SKM-1 (cell line): ENCODE results near the gene CCDC39.

ENCODE experiments used
- DNase-seq: peaks from one replicate; lab custom pipeline; 2025; ENCODE audit not compliant: unreplicated experiment; lab: John Stamatoyannopoulos, UW

Gene CCDC39

GRCh38 chr3:180679178-180680096, at the start of gene CCDC39:
CCDC39 (minus strand) TSS chr3:180679489; CDS start chr3:180679380, 109 bp downstream.
- peak; percentile 50 for DNase-seq

DNA sequence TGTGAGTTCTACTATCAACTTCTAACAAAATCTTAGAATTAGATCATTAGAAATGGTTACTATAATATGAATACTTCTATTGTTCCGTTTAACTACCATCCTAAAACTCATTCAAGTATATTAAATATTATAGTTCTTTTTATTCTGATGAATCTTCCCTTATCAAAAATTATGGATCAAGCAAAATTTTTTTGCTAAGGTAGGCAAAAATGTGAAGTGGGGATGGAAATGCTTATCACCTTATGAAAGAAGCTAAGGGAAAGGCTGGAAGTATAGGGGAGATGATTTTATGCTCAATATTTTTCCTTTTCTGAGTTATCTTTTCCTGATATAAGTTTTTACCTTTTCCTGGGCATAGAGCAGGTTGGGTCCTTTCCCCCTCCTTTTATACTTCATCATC, 40.7 kb upstream of the CCDC39 start:
- DNase-seq = no peak

DNA sequence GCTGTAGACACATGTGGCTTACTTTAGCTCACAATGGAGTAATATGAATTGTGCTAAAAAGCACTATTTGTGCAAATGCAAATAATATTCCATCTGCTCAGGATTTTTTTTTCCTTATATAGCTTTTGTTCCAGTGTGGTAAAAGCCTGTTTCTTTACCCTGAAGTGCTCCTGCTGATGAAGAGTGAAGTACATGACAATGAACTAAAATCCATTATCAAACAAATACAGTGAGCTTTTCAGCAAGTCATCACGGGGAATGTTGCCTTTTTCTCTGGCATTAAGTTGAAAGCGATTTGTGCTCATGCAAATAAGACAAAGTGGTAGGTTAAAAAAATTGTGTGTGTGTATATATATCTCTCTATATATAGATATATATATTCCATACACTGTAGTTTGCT, 28.6 kb upstream of the CCDC39 start:
- DNase-seq = no peak

DNA sequence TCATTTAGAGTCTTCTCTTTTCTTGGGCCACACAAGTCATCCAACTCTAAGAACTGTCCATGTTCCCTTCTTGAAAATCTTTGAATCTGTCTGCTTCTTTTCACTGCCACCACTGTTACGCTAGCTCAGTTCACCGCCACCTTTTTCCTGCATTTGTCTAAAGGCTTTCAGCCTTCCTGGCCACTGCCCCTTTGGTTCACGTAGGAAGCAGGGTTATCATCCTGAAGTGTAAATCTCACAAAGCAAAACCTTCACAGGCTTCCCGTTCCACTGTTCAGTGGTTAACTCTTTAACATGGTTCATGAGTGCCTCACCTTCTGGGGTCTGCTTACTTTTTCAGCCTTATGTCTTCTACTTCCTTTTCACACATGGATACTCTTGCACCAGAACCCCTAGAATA, 26.3 kb upstream of the CCDC39 start:
- DNase-seq = no peak

GRCh38 chr3:180704532-180704931, 25.2 kb upstream of the CCDC39 start:
- DNase-seq = no peak

- no peak for DNase-seq
Measured at GRCh38 chr3:180700941-180701340, 21.7 kb upstream of the CCDC39 start.

DNA sequence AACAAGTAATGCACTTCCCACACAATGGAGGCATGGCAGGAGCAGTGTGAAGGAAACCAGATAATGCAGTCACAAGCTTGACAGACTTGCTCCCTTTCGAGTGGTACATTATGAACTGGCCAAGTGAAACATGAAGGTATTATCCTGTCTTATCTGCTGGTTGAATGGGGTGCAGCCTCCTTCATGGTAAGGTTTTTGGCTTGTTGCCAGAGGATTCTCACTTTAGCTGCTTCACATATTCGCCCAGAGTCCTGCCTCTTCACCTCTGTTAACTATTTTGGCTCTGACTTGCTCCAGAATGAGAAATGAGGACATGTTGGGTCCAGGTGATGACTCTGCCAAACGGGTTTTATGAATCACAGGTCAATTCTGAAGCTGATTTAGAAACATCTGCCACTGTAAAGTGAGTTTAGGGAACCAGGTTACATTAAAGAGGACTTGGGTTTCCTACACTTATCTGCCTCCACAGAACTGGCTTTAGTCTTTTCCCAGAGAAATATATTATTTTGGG, 19.5 kb upstream of the CCDC39 start:
- DNase-seq = no peak

- DNase-seq = no peak
Measured at GRCh38 chr3:180694321-180694720, 15.0 kb upstream of the CCDC39 start.

GRCh38 chr3:180693656-180694055, 14.4 kb upstream of the CCDC39 start:
- no peak for DNase-seq

DNA sequence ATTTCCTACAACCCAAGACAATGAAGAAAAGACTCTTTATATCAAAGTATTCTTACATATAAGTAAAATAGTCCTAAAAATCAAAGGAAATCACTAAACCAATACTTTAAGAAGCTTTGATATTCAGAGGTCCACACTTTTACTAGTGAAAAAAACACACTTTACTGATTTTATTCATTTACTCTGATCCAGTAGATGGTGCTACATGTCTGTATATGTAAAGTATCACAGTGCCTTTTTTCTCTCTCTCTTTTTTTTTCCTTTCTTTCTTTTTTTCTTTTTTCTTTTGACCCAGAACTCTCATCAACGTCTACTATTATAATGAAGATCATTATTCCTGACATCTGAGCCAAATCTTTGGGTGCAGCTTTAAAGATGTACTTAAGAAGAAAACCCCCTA, 10.8 kb upstream of the CCDC39 start:
- no peak for DNase-seq

GRCh38 chr3:180684807-180685206, 5.5 kb upstream of the CCDC39 start:
- no peak for DNase-seq

- no peak for DNase-seq
Measured at GRCh38 chr3:180683816-180684215, 4.5 kb upstream of the CCDC39 start.

DNA sequence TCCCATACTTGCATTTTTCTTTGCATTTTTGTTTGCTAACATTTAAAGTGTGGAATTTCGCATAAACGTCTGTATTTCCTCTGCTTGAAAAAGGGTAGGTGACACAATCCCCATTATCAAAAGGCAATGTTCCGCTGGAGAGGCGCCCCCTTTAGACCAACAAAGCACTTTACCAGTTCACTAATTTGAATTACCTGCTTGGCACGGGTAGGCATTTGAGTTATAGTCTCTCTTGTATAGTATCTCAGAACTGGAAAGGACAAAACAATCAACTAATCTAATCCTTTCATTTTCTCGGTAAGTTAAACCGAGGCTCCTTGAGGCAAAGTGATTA, 775 bp upstream of the CCDC39 start:
- DNase-seq = peak; percentile 34

DNA sequence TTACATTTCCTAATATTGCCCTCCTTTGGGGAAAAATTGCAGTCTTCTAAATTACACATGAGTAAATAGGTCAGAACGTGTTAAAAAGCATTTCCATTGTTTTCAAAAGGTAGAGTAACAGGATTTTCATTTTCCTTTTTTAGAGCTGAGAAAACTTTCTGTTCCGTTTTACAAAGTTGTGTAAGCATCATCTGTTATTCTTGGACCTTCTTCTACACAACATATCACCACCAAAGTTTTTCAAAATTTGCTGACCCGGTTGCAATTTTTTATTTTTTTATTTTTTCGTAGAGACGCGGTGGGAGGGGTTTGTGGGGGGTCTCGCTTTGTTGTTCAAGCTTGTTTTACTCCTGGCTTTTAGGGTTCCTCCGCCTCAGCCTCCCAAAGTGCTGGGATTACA, 1.1 kb downstream of the CCDC39 start:
- no peak for DNase-seq

- DNase-seq = no peak
Measured at GRCh38 chr3:180661444-180661843, 17.8 kb downstream of the CCDC39 start.

DNA sequence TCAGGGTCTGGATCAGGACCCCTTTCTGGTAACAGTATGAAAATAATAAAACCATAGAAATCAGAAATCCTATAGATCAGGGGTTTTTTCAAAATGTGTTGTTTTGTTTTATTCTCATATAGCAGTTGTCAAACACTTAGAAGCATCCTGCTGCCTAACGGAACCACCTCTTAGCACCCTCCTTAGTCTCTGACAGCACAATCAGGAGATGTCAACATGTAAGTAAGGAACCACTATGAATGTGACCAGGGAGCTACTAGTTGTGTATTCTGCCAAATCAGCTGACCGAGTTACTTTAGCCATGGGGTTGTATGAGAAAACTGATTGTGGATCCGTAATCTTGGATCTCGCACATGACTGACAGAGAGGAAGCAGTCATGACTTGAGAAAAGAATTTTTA, 22.2 kb downstream of the CCDC39 start:
- no peak for DNase-seq

DNA sequence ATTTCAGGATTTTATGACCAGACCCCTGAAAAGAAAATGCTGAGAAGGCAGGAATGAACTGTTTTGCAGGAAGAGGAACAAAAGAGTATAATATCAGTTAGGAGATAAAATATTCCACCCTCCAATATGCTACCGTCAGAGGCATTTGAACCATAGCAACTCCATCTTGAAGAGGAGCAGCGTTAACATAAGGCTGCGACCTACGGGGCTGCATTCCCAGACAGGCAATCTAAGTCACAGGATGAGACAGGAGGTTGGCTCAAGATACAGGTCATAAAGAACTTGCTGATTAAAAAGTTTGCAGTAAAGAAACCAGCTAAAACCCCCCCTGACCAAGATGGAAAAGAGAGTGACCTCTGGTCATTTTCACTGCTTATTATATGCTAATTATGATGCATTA, 22.9 kb downstream of the CCDC39 start:
- DNase-seq = no peak

- DNase-seq = no peak
Measured at GRCh38 chr3:180646187-180646790, 33.0 kb downstream of the CCDC39 start.

GRCh38 chr3:180640987-180641386, 38.3 kb downstream of the CCDC39 start:
- DNase-seq = no peak

DNA sequence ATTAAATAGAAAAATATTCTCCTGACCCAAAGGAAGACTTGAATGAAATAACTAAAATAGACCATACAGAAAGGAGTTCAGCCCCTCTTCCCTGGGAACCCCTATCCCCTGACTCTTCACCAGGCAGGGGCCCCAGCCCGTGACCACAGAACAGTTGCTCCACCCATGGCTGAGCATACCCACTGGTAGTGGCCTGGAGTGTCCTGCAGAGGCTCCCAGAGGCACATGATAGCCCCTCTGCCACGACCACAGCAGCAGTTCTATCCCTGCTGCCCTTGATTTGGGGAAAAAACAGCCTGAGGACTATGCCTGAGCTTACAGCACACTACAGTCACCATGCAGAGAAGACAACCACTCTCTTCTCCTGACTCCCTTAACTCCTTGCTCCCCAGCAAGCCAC, 45.6 kb downstream of the CCDC39 start:
- no peak for DNase-seq

DNA sequence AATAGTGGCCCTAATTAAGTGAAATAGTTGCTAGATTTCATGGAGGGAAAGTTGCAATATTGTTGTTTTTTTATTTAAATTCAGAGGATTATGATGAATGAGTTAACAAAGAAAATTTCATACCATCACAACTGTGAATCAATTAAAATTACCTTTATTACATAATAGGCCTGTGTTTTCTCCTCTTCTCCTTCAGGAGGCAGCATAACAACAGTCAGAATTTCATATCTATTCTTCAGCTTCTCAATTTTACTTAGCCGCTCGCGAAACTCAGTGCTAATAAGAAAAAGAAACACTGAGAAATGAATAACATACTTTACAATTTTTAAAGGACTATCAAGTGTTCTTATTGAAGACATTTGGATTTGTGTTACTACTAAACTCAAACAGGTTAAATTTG, 48.0 kb downstream of the CCDC39 start:
- no peak for DNase-seq

- DNase-seq = no peak
Measured at GRCh38 chr3:180630371-180630770, 48.9 kb downstream of the CCDC39 start.
